SH-SY5Y (cell line): ENCODE results near the gene MRPS2.

ENCODE experiments used
- GATA2 ChIP-seq: IDR thresholded peaks from 2 replicates; pipeline ENCODE4 v1.6.1; 2011; ENCODE audit warnings: mild to moderate bottlenecking, low read depth, low read length
- GATA3 ChIP-seq: IDR thresholded peaks from 2 replicates; pipeline ENCODE4 v1.6.1; 2011; ENCODE audit warnings: low read depth, mild to moderate bottlenecking, low read length, moderate library complexity

GRCh38 chr9:135478829-135479468 lies 21.5 kb upstream of the MRPS2 start:
- TF ChIP-seq GATA2 (no peak), GATA3 (no peak)
